ENCODE measurements around the gene FAM111A.

DNA sequence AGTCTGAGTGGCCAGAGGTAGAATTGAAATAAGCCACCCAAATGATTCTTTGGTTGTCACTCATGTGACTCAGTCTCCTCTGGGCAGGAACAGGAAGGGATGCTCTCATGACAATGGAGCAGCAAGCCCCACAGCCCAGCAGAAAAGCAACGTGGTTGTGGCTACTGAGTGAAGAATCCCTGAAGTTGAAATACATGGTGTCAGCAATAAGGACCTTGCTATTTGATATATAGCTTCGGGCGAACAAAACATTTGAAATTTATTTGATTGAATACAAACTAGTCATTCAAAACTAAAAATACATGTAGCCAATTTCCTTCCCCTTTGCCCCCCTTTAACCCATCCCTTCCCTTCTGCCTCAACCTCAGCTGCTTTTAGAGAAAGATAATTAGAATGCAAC, 14.8 kb downstream of the FAM111A start:
- TF ChIP-seq POLR2A (IDR thresholded peaks at IDR 0.05) (no peak), POLR2AphosphoS5 (IDR thresholded peaks at IDR 0.05) (no peak)
- TF ChIP-seq, protein P1, sequence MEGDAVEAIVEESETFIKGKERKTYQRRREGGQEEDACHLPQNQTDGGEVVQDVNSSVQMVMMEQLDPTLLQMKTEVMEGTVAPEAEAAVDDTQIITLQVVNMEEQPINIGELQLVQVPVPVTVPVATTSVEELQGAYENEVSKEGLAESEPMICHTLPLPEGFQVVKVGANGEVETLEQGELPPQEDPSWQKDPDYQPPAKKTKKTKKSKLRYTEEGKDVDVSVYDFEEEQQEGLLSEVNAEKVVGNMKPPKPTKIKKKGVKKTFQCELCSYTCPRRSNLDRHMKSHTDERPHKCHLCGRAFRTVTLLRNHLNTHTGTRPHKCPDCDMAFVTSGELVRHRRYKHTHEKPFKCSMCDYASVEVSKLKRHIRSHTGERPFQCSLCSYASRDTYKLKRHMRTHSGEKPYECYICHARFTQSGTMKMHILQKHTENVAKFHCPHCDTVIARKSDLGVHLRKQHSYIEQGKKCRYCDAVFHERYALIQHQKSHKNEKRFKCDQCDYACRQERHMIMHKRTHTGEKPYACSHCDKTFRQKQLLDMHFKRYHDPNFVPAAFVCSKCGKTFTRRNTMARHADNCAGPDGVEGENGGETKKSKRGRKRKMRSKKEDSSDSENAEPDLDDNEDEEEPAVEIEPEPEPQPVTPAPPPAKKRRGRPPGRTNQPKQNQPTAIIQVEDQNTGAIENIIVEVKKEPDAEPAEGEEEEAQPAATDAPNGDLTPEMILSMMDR (IDR thresholded peaks at IDR 0.05), result no peak
